Gastroesophageal sphincter (tissue), 4 donors: ENCODE measurements around the gene DENND11. TPM values are rescaled to one million over a fixed set of nuclear protein-coding genes. Genes with fewer than 3 reads are reported as not detected.

Experiments used
- ATAC-seq: fragments of 150-250 bp; one replicate; pipeline ENCODE4 v1.9.1; 2016; ENCODE audit warnings: mild to moderate bottlenecking, moderate library complexity
- H3K27ac ChIP-seq, 4 donors: fragments of 200-600 bp; sonication (generic) in 3 of 4; 1 replicate in 3 of 4; 2 replicates in 1 of 4; pipeline ENCODE4 v1.5.1; 2016 to 2019
- H3K27me3 ChIP-seq: fragments of 200-600 bp; sonication (generic); one replicate; pipeline ENCODE4 v1.5.1; 2019
- H3K36me3 ChIP-seq, 2 donors: fragments of 200-600 bp; sonication (generic); one replicate each; pipeline ENCODE4 v1.5.1; 2019; ENCODE audit warnings: control low read depth in 1 of 2
- H3K4me1 ChIP-seq, 3 donors: fragments of 200-600 bp; sonication (generic); 1 replicate in 2 of 3; 2 replicates in 1 of 3; pipeline ENCODE4 v1.5.1; 2016 to 2019; ENCODE audit warnings: control low read depth in 2 of 3
- H3K4me3 ChIP-seq, 2 donors: fragments of 200-600 bp; sonication (generic); one replicate each; pipeline ENCODE4 v1.5.1; 2019; ENCODE audit warnings: mild to moderate bottlenecking in 1 of 2, moderate library complexity in 1 of 2
- H3K9me3 ChIP-seq, 3 donors: fragments of 200-600 bp; sonication (generic); one replicate each; pipeline ENCODE4 v1.5.1; 2017 to 2019; ENCODE audit warnings: control low read depth in 2 of 3
- EP300 ChIP-seq: sonication (generic); formaldehyde crosslinking; IDR thresholded peaks from one replicate; pipeline ENCODE4 v1.6.1; 2017; ENCODE audit warnings: antibody characterized with exemption, mild to moderate bottlenecking
- POLR2A ChIP-seq, 2 donors: fragments of 450-650 bp; IDR thresholded peaks; one replicate each; pipeline ENCODE4 v1.6.1; 2017; ENCODE audit warnings: antibody characterized with exemption in 2 of 2, mild to moderate bottlenecking in 2 of 2, moderate library complexity in 1 of 2
- POLR2AphosphoS5 ChIP-seq: sonication (generic); formaldehyde crosslinking; IDR thresholded peaks from one replicate; pipeline ENCODE4 v1.6.1; 2017; ENCODE audit warnings: antibody characterized with exemption
- WGBS, 2 donors: methylation state at CpG; one replicate each; pipeline ENCODE4 v1.1.5; 2018; ENCODE audit warnings: low coverage in 1 of 2; 5-methylcytosine and 5-hydroxymethylcytosine counted together
- small RNA-seq, 4 donors: library from RNA; depleted of rRNA; stranded (forward); fragments of <200 nt; gene quantifications; one replicate each; pipeline ENCODE3, GENCODE V24; 2016
- total RNA-seq, 4 donors: library from RNA; depleted of rRNA; stranded (reverse); fragments of >200 nt; gene quantifications; one replicate each; pipeline ENCODE4 v1.1.0, GENCODE V29; 2016
- TF ChIP-seq, protein P1 (sequence below), 4 experiments: fragments of 200-600 bp in 2 of 4; fragments of 450-650 bp in 2 of 4; sonication (generic) in 1 of 4; IDR thresholded peaks; one replicate each; pipeline ENCODE4 v1.5.1; 2017 to 2019; ENCODE audit warnings: antibody characterized with exemption in 4 of 4, mild to moderate bottlenecking in 2 of 4, moderate library complexity in 2 of 4

Gene DENND11
- total RNA-seq, 4 donors from 2014 or later = 17.1 to 21.9 (median 19.9) TPM

- 54% methylated on average over 2 of the region's 3 CpGs; no CpG with 5 or more reads in 1 of the 2 donors for WGBS, 2 donors
- TF ChIP-seq POLR2AphosphoS5 (no peak), POLR2A (IDR thresholded peaks at IDR 0.05) (no peak), EP300 (no peak)
- TF ChIP-seq, protein P1, sequence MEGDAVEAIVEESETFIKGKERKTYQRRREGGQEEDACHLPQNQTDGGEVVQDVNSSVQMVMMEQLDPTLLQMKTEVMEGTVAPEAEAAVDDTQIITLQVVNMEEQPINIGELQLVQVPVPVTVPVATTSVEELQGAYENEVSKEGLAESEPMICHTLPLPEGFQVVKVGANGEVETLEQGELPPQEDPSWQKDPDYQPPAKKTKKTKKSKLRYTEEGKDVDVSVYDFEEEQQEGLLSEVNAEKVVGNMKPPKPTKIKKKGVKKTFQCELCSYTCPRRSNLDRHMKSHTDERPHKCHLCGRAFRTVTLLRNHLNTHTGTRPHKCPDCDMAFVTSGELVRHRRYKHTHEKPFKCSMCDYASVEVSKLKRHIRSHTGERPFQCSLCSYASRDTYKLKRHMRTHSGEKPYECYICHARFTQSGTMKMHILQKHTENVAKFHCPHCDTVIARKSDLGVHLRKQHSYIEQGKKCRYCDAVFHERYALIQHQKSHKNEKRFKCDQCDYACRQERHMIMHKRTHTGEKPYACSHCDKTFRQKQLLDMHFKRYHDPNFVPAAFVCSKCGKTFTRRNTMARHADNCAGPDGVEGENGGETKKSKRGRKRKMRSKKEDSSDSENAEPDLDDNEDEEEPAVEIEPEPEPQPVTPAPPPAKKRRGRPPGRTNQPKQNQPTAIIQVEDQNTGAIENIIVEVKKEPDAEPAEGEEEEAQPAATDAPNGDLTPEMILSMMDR (IDR thresholded peaks at IDR 0.05) = no peak
- H3K27ac ChIP-seq = no peak overlapping the region
- no peaks in the 10 kb centered on the region for H3K27me3 ChIP-seq
- H3K4me1 ChIP-seq = peaks cover 0 to 20% (median 3%) of the 10 kb centered on the region in 3 donors
- peaks cover 0 to 50% of the 10 kb centered on the region in 2 donors for H3K36me3 ChIP-seq
- H3K9me3 ChIP-seq = no peaks in the 10 kb centered on the region
- no peak overlapping the region for H3K4me3 ChIP-seq
- ATAC-seq = no peak
Observed at GRCh38 chr7:141652691-141653090, 49.3 kb downstream of the DENND11 start.

Small RNA genes lying within 50 kb of the gene (small RNA-seq; reads per million reads assigned to genes)
- gene RNU1-82P = 0 reads per million in 4 donors

Other genes with a start within 250 kb of the DENND11 start
- 10 to 100 TPM; 21.0 to 30.8 (median 25.5) TPM for gene AGK, start 150.8 kb downstream of the DENND11 start, total RNA-seq
- not detected for gene WEE2, start 6.2 kb upstream of the DENND11 start, total RNA-seq
- gene SSBP1, start 36.2 kb upstream of the DENND11 start, total RNA-seq = 100 to 1,000 TPM; 125 to 138 (median 131) TPM
- gene TAS2R3, start 61.9 kb upstream of the DENND11 start, total RNA-seq = 1 to 10 TPM in 2 of 4 donors, under 1 TPM in 1, not detected in 1; 0.62 to 4.2 (median 1.5) TPM
- gene TAS2R4, start 74.5 kb upstream of the DENND11 start, total RNA-seq = 1 to 10 TPM in 1 of 4 donors, under 1 TPM in 3; 0.15 to 2.8 (median 0.52) TPM
- 1 to 10 TPM in 2 of 4 donors, under 1 TPM in 2; 0.27 to 4.7 (median 0.91) TPM for gene TAS2R5, start 88.1 kb upstream of the DENND11 start, total RNA-seq
- not detected for gene PRSS37, start 139.3 kb upstream of the DENND11 start, total RNA-seq
- gene OR9A4, start 214.2 kb upstream of the DENND11 start, total RNA-seq = not detected
- gene CLEC5A, start 244.8 kb upstream of the DENND11 start, total RNA-seq = under 1 TPM in 3 of 4 donors, not detected in 1; 0.12 to 0.15 (median 0.13) TPM